HG03439 (cell line): ENCODE measurements around the gene TNFRSF11A.
A peak's percentile ranks its signal among the peaks of the same experiment; 100 is the strongest.

Experiments
- ATAC-seq: cut with Tn5 transposase; IDR thresholded peaks from one replicate; pipeline ENCODE4 v1.9.1; 2021; ENCODE audit warnings: mild to moderate bottlenecking, moderate library complexity; ENCODE audit not compliant: unreplicated experiment

Gene TNFRSF11A

DNA sequence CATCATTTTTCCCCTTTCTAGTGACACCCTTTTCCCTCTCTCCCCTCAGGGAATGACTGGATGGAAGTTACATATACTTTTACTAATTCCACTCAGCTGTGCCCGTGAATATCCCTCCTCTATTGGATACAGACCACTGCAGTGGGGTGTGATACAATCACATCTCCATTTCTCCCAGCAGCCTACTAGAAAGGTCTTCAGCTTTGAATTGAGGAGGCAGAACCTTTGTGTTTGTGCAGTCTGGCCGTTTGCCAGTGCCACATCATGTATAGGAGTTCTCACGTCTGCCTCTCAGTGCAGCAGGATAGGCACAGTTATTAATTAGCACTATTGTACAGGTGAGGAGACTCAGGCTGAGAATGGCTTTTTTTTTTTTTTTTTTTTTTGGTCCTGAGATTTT, 16.4 kb downstream of the TNFRSF11A start:
- no peak for ATAC-seq

GRCh38 chr18:62342884-62343283, 17.8 kb downstream of the TNFRSF11A start:
- ATAC-seq, result no peak

DNA sequence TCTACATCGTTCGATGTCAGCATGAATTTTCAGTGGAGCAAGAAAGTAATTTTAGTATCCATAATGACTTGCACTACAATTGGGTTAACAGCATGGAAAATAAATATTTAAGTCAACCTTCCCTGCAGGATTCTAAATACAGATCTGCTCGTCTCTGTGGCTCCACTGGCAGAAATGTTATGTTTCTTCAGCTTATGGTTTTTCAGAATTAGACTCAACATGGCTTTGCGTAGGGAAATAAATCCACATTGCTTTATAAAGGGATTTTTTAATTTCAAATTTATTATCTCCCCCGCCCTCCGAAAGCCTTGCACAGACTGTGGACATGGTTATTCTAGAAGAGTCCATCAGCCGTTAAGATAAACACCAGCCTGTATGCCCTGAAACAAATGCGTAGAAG, 18.2 kb downstream of the TNFRSF11A start:
- no peak for ATAC-seq

- no peak for ATAC-seq
These were observed 20.8 kb downstream of the TNFRSF11A start for GRCh38 chr18:62345909-62346308.

DNA sequence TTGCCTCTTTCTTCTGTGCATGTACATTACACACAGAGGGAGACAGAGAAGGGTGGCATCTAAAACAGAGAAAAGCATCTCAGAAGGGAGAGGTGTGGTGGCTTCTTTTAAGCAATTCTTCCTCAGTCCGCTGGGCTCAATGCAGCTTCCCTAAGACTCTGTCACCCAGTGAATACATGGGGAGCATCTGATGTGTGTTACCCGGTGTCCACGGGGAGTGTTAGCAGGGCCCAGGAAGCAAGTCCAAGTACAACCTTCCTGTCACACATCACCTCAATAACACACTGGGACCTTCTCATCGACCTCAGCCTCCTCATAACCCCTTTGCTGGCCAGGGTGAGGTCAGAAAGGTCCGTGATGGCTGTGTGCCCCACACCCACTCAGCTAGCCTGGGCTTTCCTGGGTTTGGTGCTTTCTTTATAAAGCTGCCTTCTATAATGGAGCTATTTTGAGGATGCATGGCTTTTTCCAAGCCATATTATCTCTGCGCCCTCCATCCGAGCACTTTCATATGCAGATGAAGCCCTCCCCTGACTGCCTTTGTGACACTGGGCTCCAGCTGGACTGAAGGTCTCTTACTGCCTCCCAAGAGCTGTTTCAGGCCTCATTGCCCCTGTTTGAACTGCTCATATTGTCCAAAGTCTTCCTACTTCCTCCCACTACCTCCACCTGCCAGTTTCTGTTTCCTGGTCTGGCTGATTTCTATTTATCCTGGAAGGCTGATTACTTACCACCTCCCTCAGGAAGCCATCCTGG, 21.4 kb downstream of the TNFRSF11A start:
- no peak for ATAC-seq

- ATAC-seq, result no peak
These were observed 22.0 kb downstream of the TNFRSF11A start for GRCh38 chr18:62347089-62347506.

DNA sequence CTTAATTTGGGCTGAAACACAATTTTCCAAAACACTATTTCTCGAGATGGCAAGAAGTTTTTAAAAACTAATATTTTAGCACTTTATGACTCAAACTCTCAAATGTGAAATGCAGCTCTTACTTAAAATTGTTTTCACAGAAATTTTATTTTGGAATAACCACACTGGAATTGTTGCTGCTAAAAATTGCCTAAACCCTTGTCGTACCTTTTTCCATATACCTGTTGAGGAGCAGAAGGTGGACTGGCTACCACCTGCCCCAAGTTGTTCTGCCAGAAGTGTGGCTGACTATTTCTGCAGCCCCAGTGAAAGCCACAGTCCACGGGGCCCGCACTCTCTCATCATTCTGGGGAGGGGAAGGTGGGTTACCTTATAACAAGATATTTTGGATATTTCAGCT, 23.4 kb downstream of the TNFRSF11A start:
- no peak for ATAC-seq

GRCh38 chr18:62353170-62353569, 28.1 kb downstream of the TNFRSF11A start:
- no peak for ATAC-seq

DNA sequence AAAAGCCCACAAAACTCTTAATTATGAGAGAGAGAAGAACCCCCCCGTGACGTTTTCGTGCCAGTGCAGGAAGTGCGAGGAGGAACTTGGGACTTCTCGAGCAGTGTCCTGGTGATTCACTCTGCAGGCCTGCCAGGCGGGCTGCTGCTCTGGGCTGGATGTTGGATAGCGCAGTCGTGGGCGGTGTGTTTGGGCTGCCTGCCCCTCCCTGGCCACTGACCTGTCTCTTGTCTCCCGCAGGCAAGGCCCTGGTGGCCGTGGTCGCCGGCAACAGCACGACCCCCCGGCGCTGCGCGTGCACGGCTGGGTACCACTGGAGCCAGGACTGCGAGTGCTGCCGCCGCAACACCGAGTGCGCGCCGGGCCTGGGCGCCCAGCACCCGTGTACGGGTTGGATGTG, 29.0 kb downstream of the TNFRSF11A start:
- ATAC-seq, result no peak

- no peak for ATAC-seq
These were observed 32.1 kb downstream of the TNFRSF11A start for GRCh38 chr18:62357079-62357719.

DNA sequence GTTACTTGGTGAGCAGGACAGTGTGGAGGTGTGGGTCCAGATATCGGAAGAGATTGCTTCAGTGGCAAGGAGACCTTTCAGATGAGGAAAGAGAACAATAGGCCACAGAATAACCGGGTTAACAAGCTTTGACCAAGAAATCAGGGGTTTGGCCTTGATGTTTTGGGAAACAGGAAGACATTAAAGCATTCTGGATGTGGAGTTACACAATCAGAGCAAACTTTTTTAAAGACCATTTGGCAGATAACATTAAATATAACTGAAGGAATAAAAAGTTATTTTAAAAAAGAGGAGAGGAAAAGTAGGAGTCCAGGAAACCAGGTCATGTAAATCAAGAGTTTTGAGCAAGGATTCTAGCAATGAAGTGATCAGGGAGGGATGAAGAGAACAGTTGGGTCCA, 35.7 kb downstream of the TNFRSF11A start:
- no peak for ATAC-seq

DNA sequence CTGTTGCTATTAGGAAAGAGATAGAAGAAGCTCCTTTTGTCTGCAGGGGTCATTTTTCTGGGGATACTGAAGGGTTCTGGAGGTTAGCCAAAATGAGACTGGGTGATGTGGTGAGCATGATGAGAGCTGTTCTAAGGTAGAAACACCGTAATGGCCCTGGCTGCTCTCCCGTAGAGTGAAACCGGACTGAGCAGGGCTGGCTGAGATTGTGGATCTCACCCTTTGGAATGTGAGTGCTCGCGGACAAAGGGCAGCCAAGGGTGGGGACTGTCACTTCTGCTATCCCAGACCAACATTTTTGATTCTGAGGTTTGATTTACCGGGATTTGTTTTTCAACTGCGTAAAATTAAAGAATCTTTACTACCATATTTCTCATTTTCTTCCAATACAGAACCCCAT, 36.2 kb downstream of the TNFRSF11A start:
- no peak for ATAC-seq

GRCh38 chr18:62364558-62364957, 39.4 kb downstream of the TNFRSF11A start:
- ATAC-seq, result no peak

DNA sequence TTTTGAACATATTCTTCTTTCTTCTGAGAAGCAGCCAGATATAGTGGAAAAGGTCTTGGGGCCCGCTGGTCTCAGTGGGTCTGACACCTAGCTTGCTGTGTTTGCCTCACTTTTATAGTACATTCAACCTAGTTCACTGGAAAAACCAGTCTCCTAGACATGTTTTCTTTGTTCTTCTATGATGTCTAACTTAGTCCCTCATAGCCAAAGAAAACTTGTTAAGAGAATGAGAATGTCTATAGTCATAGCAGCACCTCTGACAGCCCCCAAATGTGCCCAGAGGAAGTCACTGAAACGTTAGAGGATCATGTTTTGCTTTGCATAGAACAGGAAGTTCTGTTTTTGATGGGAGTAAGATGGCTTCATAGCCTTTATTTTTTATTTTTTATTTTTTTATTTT, 40.3 kb downstream of the TNFRSF11A start:
- ATAC-seq, result no peak

- no peak for ATAC-seq
These were observed 41.9 kb downstream of the TNFRSF11A start for GRCh38 chr18:62366992-62367391.

- peak; percentile 67 for ATAC-seq
These were observed 43.0 kb downstream of the TNFRSF11A start for GRCh38 chr18:62368100-62368499.

DNA sequence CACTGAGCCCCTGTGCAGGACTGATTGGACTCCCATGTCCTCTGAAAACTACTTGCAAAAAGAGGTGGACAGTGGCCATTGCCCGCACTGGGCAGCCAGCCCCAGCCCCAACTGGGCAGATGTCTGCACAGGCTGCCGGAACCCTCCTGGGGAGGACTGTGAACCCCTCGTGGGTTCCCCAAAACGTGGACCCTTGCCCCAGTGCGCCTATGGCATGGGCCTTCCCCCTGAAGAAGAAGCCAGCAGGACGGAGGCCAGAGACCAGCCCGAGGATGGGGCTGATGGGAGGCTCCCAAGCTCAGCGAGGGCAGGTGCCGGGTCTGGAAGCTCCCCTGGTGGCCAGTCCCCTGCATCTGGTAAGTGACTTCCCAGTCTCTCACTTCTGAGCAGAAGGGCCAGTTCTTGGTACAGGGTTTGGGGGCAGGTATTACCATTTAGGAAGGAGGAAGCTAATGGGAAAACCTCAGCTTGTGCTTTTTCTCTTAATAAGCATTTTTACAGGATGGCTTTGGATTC, 44.1 kb downstream of the TNFRSF11A start:
- ATAC-seq, result no peak

DNA sequence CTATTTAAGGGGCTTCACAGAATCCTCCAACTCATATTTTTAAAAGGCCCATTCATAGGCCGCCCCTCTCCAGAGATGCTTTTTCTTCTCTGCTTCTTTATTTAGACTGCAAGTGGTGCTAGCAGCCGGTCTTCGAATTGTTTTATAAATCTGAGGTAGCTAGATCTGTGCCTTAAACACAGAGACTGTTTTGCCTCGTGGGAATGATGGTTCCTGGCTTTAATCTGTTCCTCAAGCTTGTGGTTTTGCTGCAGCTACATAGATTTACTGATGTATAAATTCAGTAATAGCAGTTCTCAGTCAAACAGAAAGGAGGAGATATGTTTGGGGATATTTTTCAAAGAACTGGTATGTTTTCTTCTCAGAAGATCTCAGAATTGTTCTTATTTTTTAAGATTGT, 45.3 kb downstream of the TNFRSF11A start:
- no peak for ATAC-seq

DNA sequence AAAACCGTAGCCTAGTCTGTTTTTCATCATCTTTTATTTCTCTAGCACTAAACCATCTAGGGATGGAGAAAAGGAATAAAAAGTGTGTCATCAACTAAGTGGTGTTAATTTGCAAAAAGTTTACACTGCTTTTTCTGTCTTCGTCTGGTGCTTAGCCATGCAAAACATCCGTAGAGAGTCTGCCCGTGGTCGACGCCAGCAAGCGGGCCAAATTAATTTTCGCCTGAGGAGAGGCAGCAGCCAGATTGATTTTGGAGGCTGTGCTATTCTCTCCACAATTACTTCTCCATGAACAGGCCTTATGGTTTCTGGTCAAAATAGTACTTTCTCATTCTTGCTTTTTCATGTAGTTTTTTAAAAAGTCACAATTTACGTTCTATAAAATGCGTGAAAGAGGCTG, 46.3 kb downstream of the TNFRSF11A start:
- ATAC-seq, result no peak

DNA sequence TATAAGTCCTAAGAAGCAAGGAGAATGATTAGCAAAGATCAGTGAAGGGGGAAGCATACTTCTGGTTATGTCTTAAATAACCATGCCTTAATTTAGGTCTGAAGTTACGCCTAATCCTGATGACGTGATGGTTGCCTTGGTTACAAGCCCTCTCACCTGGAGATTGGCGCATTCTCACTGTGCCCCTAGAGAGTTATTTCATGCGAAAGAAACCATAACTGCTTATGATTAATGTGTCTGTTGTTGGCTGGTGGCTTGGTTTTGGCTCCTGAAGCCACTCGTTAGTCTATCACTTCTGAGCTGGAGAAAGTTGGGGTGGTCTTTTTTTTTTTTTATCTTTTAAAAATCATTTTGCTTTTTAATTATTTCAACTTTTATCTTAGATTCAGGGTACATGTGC, 47.0 kb downstream of the TNFRSF11A start:
- ATAC-seq, result peak; percentile 46

DNA sequence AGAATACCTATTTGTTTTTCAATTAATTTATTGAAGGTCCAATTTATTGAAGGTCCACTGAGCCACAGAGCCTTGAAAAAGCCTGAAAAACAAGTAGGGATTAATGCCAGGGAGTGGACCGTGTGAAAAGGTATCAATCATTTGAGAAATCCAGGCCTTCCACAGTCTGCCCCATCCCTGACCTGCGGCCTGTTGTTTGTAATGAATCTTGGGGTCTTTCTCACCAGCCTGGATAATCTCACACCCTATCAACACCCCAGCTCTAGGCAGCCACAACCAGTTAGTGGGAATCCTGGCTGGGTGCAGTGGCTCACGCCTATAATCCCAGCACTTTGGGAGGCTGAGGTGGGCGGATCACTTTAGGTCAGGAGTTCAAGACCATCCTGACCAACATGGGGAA, 47.8 kb downstream of the TNFRSF11A start:
- no peak for ATAC-seq

- no peak for ATAC-seq
These were observed 49.4 kb downstream of the TNFRSF11A start for GRCh38 chr18:62374410-62374965.
